NCI-H69 (cell line): ENCODE data around the gene DSCAM.

ENCODE experiments used
- DNase-seq: peaks from one replicate; lab custom pipeline; 2025; lab: John Stamatoyannopoulos, UW

DSCAM gene

GRCh38 chr21:40667967-40668366 lies 179.0 kb downstream of the DSCAM start:
- DNase-seq, result peak; percentile 48

GRCh38 chr21:40662889-40663288 lies 184.1 kb downstream of the DSCAM start:
- no peak for DNase-seq

- no peak for DNase-seq
Observed at GRCh38 chr21:40660461-40660860, 186.5 kb downstream of the DSCAM start.

GRCh38 chr21:40658311-40658710 lies 188.6 kb downstream of the DSCAM start:
- DNase-seq, result peak; percentile 98

- DNase-seq, result peak; percentile 21
Observed at GRCh38 chr21:40652436-40652835, 194.5 kb downstream of the DSCAM start.

- DNase-seq, result no peak
Observed at GRCh38 chr21:40647706-40648105, 199.3 kb downstream of the DSCAM start.

- DNase-seq, result no peak
Observed at GRCh38 chr21:40646651-40647050, 200.3 kb downstream of the DSCAM start.

GRCh38 chr21:40641042-40641441 lies 205.9 kb downstream of the DSCAM start:
- peak; percentile 57 for DNase-seq

GRCh38 chr21:40640266-40640789 lies 206.6 kb downstream of the DSCAM start:
- peak; percentile 80 for DNase-seq

GRCh38 chr21:40639616-40640194 lies 207.3 kb downstream of the DSCAM start:
- DNase-seq, result peak; percentile 79

- peak; percentile 99 for DNase-seq
Observed at GRCh38 chr21:40638466-40639251, 208.3 kb downstream of the DSCAM start.

GRCh38 chr21:40636026-40636425 lies 210.9 kb downstream of the DSCAM start:
- DNase-seq, result peak; percentile 21

- peak; percentile 62 for DNase-seq
Observed at GRCh38 chr21:40635391-40635790, 211.6 kb downstream of the DSCAM start.

GRCh38 chr21:40634141-40634540 lies 212.8 kb downstream of the DSCAM start:
- no peak for DNase-seq

GRCh38 chr21:40633048-40633447 lies 213.9 kb downstream of the DSCAM start:
- DNase-seq, result no peak

- DNase-seq, result no peak
Observed at GRCh38 chr21:40631211-40631610, 215.7 kb downstream of the DSCAM start.

- DNase-seq, result no peak
Observed at GRCh38 chr21:40625991-40626390, 221.0 kb downstream of the DSCAM start.

- peak; percentile 52 for DNase-seq
Observed at GRCh38 chr21:40623528-40623927, 223.4 kb downstream of the DSCAM start.

- peak; percentile 98 for DNase-seq
Observed at GRCh38 chr21:40622531-40622930, 224.4 kb downstream of the DSCAM start.

- DNase-seq, result peak; percentile 44
Observed at GRCh38 chr21:40620386-40621145, 226.4 kb downstream of the DSCAM start.

GRCh38 chr21:40618191-40618973 lies 228.6 kb downstream of the DSCAM start:
- peak; percentile 91 for DNase-seq

GRCh38 chr21:40616377-40616704 lies 230.6 kb downstream of the DSCAM start:
- DNase-seq, result peak; percentile 57
